A673 (cell line): ENCODE results near the gene FOXJ1.

Experiments
- EZH2 ChIP-seq: fragments of 200-600 bp; sonication (generic); IDR thresholded peaks from 2 replicates; pipeline ENCODE4 v1.6.1; 2017; ENCODE audit warnings: borderline replicate concordance, low read depth, mild to moderate bottlenecking, mixed read lengths, antibody characterized with exemption, low read length; ENCODE audit not compliant: poor library complexity, severe bottlenecking
- TF ChIP-seq, protein P1 (sequence below): fragments of 300-800, 200-600 bp; sonication (generic); conservative IDR thresholded peaks from 2 replicates; pipeline ENCODE4 v1.5.1; 2017; ENCODE audit warnings: low read depth, mild to moderate bottlenecking, antibody characterized with exemption, low read length, moderate library complexity, mixed read lengths

DNA sequence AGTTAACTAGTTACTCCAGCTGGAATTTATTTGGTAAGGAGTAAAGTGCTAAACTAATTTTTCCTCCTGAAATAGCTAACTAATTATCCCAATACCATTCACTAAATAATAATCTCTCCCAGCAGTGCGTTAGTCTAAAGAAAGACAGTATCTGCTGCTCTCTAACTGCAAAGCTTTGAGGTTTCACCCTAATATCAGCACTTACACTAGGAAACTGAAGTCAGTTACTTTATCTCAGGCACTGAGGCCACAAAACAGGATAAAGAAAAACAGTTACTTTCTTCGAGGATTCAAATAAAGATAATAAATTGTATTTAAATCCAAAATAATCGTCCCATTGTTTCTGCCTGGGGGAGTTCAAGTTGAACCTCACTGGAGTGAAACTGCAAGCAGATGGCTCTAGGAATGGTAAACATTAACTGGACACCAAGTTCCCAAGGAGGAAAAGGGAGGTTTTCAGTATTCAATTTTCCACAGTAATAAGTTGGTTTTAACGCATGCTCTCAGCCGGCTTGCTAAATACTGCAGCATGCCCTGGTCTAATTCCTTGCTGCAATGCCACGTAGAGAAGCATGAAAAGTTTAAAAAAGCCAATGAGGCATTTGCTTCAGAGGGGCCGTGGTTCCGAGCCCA, 20.0 kb upstream of the FOXJ1 start:
- TF ChIP-seq, protein P1, sequence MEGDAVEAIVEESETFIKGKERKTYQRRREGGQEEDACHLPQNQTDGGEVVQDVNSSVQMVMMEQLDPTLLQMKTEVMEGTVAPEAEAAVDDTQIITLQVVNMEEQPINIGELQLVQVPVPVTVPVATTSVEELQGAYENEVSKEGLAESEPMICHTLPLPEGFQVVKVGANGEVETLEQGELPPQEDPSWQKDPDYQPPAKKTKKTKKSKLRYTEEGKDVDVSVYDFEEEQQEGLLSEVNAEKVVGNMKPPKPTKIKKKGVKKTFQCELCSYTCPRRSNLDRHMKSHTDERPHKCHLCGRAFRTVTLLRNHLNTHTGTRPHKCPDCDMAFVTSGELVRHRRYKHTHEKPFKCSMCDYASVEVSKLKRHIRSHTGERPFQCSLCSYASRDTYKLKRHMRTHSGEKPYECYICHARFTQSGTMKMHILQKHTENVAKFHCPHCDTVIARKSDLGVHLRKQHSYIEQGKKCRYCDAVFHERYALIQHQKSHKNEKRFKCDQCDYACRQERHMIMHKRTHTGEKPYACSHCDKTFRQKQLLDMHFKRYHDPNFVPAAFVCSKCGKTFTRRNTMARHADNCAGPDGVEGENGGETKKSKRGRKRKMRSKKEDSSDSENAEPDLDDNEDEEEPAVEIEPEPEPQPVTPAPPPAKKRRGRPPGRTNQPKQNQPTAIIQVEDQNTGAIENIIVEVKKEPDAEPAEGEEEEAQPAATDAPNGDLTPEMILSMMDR = no peak
- no peak for TF ChIP-seq EZH2
